HG03097 (cell line): ENCODE results near the gene AIPL1.

Source experiments
- ATAC-seq: cut with Tn5 transposase; IDR thresholded peaks from one replicate; pipeline ENCODE4 v1.9.1; 2021; ENCODE audit not compliant: unreplicated experiment, low FRiP score

Gene AIPL1

DNA sequence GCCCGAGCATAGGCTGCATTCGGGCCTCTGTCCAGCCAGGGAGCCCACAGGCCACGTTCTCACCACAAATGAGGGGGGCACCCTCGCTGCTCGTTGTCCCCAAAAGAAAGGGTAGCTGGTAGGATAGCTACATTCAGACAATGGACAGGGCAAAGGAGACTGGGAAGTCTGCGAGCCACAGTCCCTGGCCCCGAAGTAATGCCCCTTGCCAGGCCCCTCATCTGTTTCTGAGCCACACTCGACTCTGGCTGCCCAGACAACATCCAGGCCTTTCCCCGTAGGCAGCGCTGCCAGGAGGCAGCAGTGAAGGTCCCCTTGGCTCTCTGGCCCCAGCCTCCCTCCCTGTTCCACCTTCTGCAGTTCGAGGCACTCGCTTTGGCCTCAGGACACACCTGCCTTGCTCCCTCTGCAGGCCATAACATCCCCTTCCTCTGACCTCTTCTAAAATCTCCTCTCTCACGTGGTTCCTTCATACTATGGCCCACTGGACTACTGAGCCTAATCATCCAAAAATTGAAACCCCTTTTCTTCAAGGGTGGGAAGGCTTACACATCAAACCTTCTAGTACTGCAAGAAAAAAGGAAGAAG lies 12.2 kb downstream of the AIPL1 start:
- no peak for ATAC-seq

DNA sequence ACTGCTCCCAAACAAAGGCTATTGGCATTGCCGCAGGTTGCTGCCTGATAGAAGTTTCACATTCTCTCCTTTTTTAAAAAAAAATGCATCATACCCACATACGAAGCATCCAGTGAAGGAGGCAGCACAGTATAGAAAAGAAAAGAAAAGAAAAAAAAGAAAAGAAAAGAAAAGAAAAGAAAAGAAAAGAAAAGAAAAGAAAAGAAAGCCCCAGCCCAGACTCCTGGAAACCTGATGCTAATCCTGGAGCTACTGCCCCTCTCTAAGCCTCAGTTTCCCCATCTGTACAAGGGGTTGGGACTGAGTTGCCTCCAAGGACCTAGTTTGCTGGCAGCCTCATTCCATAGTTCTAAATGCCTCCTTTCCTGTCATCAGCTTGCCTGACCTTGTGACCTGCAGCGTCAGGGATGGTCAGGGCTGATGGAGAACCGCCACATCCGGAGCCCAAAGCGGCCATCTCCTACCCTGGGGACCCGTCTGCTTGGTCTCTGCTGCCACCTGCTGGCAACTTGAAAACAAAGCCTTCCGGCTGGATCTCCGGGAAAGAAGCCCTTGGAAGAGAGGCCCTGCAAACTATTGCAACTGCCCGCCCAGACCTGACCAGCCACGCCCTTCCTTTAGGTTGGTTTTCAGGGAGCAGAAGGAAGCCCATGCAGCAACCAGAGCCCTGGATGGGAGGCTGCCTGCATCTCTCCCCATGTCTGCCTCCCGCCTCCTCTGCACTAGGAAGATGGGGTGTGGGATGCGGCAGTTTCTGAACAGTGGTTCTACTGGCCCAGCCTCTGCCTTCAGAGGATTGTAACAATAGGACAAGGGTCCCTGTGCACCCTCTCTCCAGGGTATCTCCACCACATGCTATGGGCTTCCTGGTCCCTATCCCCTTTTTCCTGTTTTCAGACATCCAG lies 13.0 kb downstream of the AIPL1 start:
- ATAC-seq: no peak

DNA sequence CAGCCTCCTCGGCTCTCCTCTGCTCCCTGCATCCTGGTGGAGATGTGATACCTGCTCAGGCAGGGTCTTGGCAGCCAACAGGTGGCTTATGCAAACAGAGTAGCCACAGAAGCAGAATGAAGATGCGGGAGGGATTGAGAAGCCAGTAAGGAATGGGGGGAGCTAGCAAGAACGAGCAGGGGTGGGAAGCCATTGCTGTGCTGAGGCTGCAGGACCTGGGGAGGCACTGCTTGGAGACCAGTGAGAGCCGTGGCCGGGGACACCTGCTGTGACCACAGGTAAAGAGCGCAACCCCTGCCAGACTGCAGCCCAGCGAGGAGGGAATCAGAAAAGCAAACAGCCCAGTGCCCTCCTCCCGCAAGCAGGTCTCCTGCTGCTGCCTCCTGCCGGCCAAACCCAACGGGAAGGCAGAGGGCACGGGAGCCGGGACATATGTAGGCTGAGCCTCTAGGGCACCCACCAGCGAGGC lies 14.7 kb downstream of the AIPL1 start:
- no peak for ATAC-seq

GRCh38 chr17:6415616-6416015 lies 19.3 kb downstream of the AIPL1 start:
- ATAC-seq: no peak

DNA sequence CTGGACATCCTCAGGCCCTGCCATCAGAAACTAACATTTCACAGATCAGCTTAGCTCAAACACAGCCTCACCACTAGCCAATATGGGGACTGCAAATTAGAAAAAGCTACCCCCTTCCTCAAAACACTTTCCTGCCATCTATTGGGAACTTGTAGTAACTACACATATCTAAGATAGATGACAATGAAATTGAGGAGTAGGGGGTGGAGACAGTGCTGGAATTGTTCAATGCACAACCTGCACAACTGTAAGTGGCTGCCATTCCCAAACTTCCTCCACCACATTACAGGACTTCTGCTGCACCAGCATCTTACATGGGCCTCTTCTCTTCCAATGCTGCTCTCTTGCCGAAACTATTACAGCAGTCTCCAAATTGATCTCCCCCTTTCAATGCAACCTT lies 21.9 kb downstream of the AIPL1 start:
- ATAC-seq: no peak

GRCh38 chr17:6408735-6409134 lies 26.2 kb downstream of the AIPL1 start:
- no peak for ATAC-seq

DNA sequence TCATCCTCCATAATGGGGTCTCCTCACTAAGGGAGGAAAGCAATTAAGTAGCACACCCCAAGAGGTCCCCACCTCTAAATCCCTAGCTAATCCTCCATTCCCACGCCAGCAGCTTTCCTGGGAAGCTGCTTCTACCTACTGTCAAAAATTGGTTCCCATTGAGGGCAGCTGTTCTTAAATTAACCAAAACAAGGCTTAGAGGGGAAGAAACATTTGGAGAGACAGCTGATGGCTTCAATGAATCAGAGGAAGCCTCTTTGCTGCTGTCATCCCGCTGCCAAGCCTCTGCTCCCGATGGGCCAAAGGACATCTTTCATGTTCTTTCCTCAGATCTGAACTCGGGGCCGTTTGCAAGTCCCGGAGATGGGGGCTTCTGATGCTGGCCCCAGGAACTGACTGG lies 26.6 kb downstream of the AIPL1 start:
- ATAC-seq: no peak

DNA sequence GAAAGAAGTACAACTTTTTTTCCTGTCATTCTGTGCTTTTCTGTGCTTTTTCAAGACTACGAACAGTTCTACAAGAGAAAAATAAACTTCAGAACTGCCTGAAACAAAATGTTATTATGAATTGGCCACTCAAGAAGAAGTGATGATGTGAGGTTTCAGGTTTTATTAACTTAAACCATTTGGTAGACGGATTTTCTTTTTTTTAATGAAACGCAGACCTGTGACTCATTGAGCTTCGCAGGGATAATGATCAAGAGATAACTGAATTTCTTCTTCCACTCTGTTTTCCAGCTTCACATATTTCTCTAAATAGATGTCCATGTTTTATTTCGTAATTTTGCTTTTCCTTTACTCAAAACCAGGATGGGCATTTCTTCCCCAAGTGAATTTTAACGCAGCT lies 32.7 kb downstream of the AIPL1 start:
- ATAC-seq: no peak

- no peak for ATAC-seq
Measured at GRCh38 chr17:6398955-6399354, 36.0 kb downstream of the AIPL1 start.

- ATAC-seq: no peak
Measured at GRCh38 chr17:6394055-6394606, 40.8 kb downstream of the AIPL1 start.

DNA sequence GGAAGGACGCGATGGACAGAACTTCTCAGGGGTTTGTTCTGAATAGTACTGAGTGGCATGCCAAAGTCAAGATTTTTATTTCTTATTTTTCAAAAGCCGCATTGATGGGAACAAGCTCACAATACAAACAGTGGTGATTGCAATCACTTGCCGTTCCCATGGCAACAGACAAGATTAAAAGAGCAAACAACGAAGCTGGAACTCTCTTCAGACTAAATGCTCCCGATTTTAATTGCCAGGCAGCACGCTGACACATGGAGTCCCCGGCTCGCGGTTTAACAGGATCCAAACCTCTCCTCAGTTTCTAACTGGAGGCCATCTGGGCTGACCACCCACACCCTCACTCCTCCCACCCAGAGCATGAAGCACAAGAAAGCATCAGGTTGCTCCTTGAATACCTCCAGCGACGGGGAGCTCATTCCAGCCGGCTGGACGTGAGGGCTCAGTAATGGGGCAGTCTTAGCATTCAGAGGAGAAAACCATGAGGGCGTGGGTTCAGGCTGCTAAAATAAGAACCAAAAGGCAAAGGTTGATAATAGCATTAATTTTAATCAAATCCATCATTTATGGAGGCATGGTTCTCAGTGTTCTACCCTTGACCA lies 41.5 kb downstream of the AIPL1 start:
- ATAC-seq: no peak

- ATAC-seq: no peak
Measured at GRCh38 chr17:6392609-6393350, 42.1 kb downstream of the AIPL1 start.

GRCh38 chr17:6388416-6388815 lies 46.5 kb downstream of the AIPL1 start:
- ATAC-seq: no peak

DNA sequence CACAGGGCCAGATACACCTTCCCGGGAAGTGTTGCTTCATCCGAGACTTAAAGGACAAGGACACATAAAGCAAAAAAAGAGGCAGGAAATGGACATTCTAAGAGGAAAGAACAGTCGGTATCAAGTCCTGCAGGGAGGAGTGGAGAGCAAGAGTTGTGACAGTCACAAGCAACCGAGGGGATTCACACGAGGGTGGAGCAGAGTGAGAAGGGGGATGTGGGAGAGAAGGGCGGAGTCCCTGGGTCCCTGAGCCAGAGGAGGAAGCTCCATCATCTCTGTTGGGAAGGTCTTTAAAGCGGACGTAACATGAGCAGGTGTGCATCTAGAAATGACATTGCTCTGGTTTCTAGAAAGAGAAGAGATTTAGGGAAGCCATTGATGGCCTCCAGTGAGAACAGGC lies 47.1 kb downstream of the AIPL1 start:
- ATAC-seq: no peak

DNA sequence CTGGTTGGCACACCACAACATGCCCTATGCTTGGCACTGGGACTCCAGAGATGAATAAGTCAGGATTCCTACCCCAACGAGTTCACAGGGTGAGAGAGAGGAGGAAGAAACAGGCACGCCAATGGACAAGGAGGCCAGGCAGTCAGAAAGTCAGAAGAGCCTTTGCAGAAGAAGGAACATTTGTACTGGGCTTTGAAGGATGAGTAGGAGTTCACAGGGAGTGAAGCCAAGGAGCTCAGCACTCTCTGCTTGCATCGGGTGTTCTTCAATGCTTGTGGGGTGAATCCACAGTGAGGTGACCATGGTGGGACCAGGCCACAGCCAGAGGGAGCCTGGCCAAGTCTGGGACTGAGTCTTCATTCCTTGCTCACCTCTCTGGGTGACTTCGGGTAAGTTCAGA lies 47.5 kb downstream of the AIPL1 start:
- ATAC-seq: no peak

GRCh38 chr17:6386041-6386630 lies 48.8 kb downstream of the AIPL1 start:
- no peak for ATAC-seq

GRCh38 chr17:6384481-6384880 lies 50.4 kb downstream of the AIPL1 start:
- ATAC-seq: no peak

- no peak for ATAC-seq
Measured at GRCh38 chr17:6381526-6382465, 53.1 kb downstream of the AIPL1 start.

- ATAC-seq: no peak
Measured at GRCh38 chr17:6380915-6381438, 53.9 kb downstream of the AIPL1 start.
